Neuronal stem cell (in vitro differentiated cells): Measurements from ENCODE around the gene ITGA11.
A peak's percentile ranks its signal among the peaks of the same experiment; 100 is the strongest.

Experiments used
- DNase-seq: peaks from one replicate; pipeline ENCODE4 v3.0.0-alpha.2; 2013; ENCODE audit warnings: low spot score
- H2AFZ ChIP-seq: one replicate; pipeline ENCODE4 v1.6.1; 2013; ENCODE audit warnings: mild to moderate bottlenecking, low read length, inconsistent platforms
- H2AK5ac ChIP-seq: 2 replicates; pipeline ENCODE4 v1.6.1; 2013; ENCODE audit warnings: low read depth, mild to moderate bottlenecking, inconsistent platforms, low read length, moderate library complexity, mixed read lengths
- H2BK120ac ChIP-seq: 2 replicates; pipeline ENCODE4 v1.6.1; 2013; ENCODE audit warnings: low read depth, mild to moderate bottlenecking, inconsistent platforms, low read length, moderate library complexity, mixed read lengths
- H2BK12ac ChIP-seq: one replicate; pipeline ENCODE4 v1.6.1; 2013; ENCODE audit warnings: low read length, inconsistent platforms
- H2BK15ac ChIP-seq: 2 replicates; pipeline ENCODE4 v1.6.1; 2013; ENCODE audit warnings: mild to moderate bottlenecking, low read length, inconsistent platforms, mixed read lengths
- H2BK5ac ChIP-seq: one replicate; pipeline ENCODE4 v1.6.1; 2013; ENCODE audit warnings: inconsistent platforms, mild to moderate bottlenecking, low read length, moderate library complexity
- H3K14ac ChIP-seq: one replicate; pipeline ENCODE4 v1.6.1; 2013; ENCODE audit warnings: low read length, inconsistent platforms
- H3K18ac ChIP-seq: 2 replicates; pipeline ENCODE4 v1.6.1; 2013; ENCODE audit warnings: low read length, inconsistent platforms
- H3K23ac ChIP-seq: 2 replicates; pipeline ENCODE4 v1.6.1; 2013; ENCODE audit warnings: low read depth, mild to moderate bottlenecking, mixed read lengths, low read length, inconsistent platforms; ENCODE audit not compliant: poor library complexity
- H3K27ac ChIP-seq: replicated peaks from 3 replicates; pipeline ENCODE4 v1.5.1; 2013; ENCODE audit warnings: low read length, inconsistent platforms
- H3K27me3 ChIP-seq, 3 experiments: 2 replicates each; pipeline ENCODE4 v1.6.1; 2013; ENCODE audit warnings: low read length in 3 of 3, mild to moderate bottlenecking in 2 of 3, inconsistent platforms in 1 of 3, low read depth in 1 of 3, mixed read lengths in 1 of 3, moderate library complexity in 1 of 3; ENCODE audit not compliant: control insufficient read depth in 3 of 3, insufficient read depth in 3 of 3
- H3K36me3 ChIP-seq, 2 donors: replicated peaks in 1 of 2; 2 replicates each; pipeline ENCODE4 v1.6.1; 2013; ENCODE audit warnings: low read length in 2 of 2; ENCODE audit not compliant: control insufficient read depth in 2 of 2, insufficient read depth in 2 of 2
- H3K4ac ChIP-seq: 2 replicates; pipeline ENCODE4 v1.6.1; 2013; ENCODE audit warnings: inconsistent platforms, mild to moderate bottlenecking, low read length, moderate library complexity
- H3K4me1 ChIP-seq, 2 donors: 1 replicate in 1 of 2; 2 replicates in 1 of 2; pipeline ENCODE4 v1.6.1; 2013; ENCODE audit warnings: low read length in 2 of 2, low read depth in 1 of 2; ENCODE audit not compliant: control insufficient read depth in 2 of 2, insufficient read depth in 1 of 2
- H3K4me2 ChIP-seq: one replicate; pipeline ENCODE4 v1.6.1; 2013; ENCODE audit warnings: mild to moderate bottlenecking, low read length, inconsistent platforms; ENCODE audit not compliant: insufficient read depth, poor library complexity, severe bottlenecking
- H3K4me3 ChIP-seq, 2 donors: 2 replicates each; pipeline ENCODE4 v1.5.1; 2013; ENCODE audit warnings: low read length in 2 of 2, mild to moderate bottlenecking in 2 of 2, inconsistent platforms in 1 of 2, moderate library complexity in 1 of 2
- H3K79me1 ChIP-seq: one replicate; pipeline ENCODE4 v1.6.1; 2013; ENCODE audit warnings: low read depth, mild to moderate bottlenecking, inconsistent platforms, low read length, moderate library complexity
- H3K9ac ChIP-seq: one replicate; pipeline ENCODE4 v1.6.1; 2013; ENCODE audit warnings: mild to moderate bottlenecking, low read depth, low read length, inconsistent platforms; ENCODE audit not compliant: poor library complexity
- H3K9me3 ChIP-seq, 2 donors: replicated peaks in 1 of 2; 2 replicates each; pipeline versions ENCODE3 to v1.6.1; 2013; ENCODE audit warnings: low read length in 2 of 2, mild to moderate bottlenecking in 2 of 2, inconsistent platforms in 1 of 2, low read depth in 1 of 2, mixed read lengths in 1 of 2, moderate library complexity in 1 of 2; ENCODE audit not compliant: control insufficient read depth in 2 of 2, insufficient read depth in 1 of 2
- H4K8ac ChIP-seq: one replicate; pipeline ENCODE4 v1.6.1; 2013; ENCODE audit warnings: low read depth, mild to moderate bottlenecking, inconsistent platforms, low read length, moderate library complexity
- H4K91ac ChIP-seq: one replicate; pipeline ENCODE4 v1.6.1; 2013; ENCODE audit warnings: low read length, low read depth, mild to moderate bottlenecking, inconsistent platforms; ENCODE audit not compliant: poor library complexity
- WGBS, 2 donors: extraction: QIAGEN DNeasy Blood & Tissue Kit; methylation state at CpG; one replicate each; pipeline ENCODE4 v1.1.7; 2013; ENCODE audit warnings: missing lambda C conversion rate in 2 of 2, mixed read lengths in 1 of 2; ENCODE audit not compliant: insufficient read length in 2 of 2, insufficient replicate concordance in 1 of 2; ENCODE audit errors: extremely low coverage in 2 of 2; 5-methylcytosine and 5-hydroxymethylcytosine counted together

Gene ITGA11

DNA sequence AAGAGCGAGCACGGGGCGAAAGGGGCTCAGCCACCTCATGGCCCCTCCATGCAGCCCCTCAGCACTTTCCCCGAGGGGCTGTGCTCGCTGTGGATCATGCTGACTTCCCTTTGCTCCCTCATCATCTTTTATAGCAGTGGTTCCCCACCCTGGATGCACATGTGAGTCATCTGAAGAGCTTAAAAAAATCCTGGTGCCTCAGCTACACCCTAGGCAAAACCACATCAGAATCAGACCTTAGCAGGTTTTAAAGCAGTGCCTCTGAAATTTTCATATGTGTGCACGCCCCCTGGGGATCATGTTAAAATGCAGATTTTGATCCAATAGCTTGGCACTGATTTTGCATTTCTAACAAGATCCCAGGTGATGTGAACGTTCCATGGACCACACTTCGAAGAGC lies 103.5 kb downstream of the ITGA11 start:
- Histone ChIP-seq H2AK5ac (peak overlapping the region; percentile 14), H3K27ac (no peak overlapping the region), H2BK5ac (no peak overlapping the region), H3K4me1 (peaks cover 8 to 27% of the 10 kb centered on the region in 2 donors), H3K18ac (peak overlapping the region; percentile 12), H3K4me2 (no peak overlapping the region), H4K8ac (no peak overlapping the region), H3K79me1 (no peaks in the 10 kb centered on the region), H2AFZ (no peak overlapping the region), H3K14ac (no peak overlapping the region), H3K27me3 (peaks cover 0 to 34% (median 2%) of the 10 kb centered on the region in 3 experiments), H3K36me3 (no peaks in the 10 kb centered on the region), H3K9me3 (no peaks in the 10 kb centered on the region), H2BK12ac (no peak overlapping the region), H3K23ac (no peak overlapping the region), H4K91ac (no peak overlapping the region), H3K4ac (no peak overlapping the region), H3K4me3 (no peak overlapping the region), H2BK15ac (no peak overlapping the region), H3K9ac (no peak overlapping the region), H2BK120ac (no peak overlapping the region)
- WGBS, 2 donors = no CpG with 5 or more reads among the region's 8 CpGs
- no peak for DNase-seq

DNA sequence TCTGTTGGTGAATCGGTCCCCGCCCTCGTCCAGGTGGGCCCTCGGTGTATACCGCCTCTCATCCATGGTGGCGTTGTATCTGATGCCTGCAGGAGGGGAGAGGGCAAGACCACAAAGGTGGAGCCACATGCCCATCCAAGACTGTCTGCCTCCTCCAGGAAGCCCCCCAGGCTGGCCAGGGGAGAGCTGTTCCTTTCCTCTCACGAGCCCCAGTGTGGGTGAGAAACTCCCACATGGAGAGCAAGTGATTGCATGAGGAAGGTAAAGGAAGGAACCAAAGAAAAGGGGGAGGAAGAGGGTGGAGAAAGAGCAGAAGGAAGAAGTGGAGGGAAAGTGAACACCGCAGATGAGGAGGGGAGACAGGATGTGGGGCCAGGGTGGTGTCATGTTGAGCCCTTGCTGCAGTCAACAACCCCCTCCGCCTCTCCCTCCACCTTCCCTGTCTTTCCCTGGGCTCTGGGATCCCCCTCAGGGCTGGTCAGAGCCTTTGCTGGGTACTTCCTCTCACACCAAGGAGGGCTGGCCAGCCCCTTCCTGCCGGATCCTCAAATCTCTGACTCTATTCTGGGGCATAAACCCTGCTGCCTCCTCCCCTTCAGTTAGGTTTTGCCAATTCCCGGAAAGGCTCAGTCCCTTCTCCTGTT lies 105.1 kb downstream of the ITGA11 start:
- Histone ChIP-seq H3K9me3 (no peaks in the 10 kb centered on the region), H4K8ac (no peak overlapping the region), H4K91ac (no peak overlapping the region), H3K27ac (no peak overlapping the region), H3K4ac (peak overlapping the region; percentile 24), H3K4me3 (no peak overlapping the region), H3K9ac (no peak overlapping the region), H3K36me3 (no peaks in the 10 kb centered on the region), H2BK15ac (peak overlapping the region; percentile 42), H2AFZ (peak overlapping the region; percentile 10), H2BK120ac (peak overlapping the region; percentile 36), H3K4me1 (peaks cover 8 to 27% of the 10 kb centered on the region in 2 donors), H3K79me1 (no peaks in the 10 kb centered on the region), H3K14ac (no peak overlapping the region), H3K18ac (peak overlapping the region; percentile 21), H3K4me2 (no peak overlapping the region), H3K27me3 (peaks cover 0 to 47% (median 2%) of the 10 kb centered on the region in 3 experiments), H2BK12ac (no peak overlapping the region), H2AK5ac (no peak overlapping the region), H2BK5ac (no peak overlapping the region), H3K23ac (no peak overlapping the region)
- no peak for DNase-seq
- no CpG with 5 or more reads among the region's 11 CpGs for WGBS, 2 donors

DNA sequence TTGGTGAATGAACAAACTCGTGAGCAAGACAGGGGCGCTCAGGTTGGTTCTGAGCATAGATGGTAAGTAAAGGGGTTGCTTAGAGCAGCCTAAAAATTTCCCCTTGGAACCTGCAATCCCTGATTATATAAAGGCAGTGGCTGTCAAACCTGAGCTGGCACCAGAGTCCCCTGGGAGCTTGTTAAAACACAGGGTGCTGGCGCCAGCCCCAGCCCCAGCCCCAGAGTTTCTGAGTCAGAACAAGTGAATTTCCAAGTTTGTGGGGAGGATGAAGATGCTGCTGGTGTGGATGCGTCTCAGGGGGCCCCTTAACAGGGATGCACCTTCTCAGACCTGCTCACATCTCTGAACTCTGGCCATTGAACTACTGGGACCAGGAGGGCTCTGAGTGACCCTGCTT lies 106.2 kb downstream of the ITGA11 start:
- Histone ChIP-seq H3K9ac (no peak overlapping the region), H3K36me3 (no peaks in the 10 kb centered on the region), H3K27ac (no peak overlapping the region), H3K4ac (no peak overlapping the region), H3K4me1 (peaks cover 3 to 18% of the 10 kb centered on the region in 2 donors), H3K4me3 (no peak overlapping the region), H4K91ac (no peak overlapping the region), H2BK12ac (no peak overlapping the region), H3K79me1 (no peaks in the 10 kb centered on the region), H3K18ac (no peak overlapping the region), H2BK15ac (no peak overlapping the region), H3K23ac (no peak overlapping the region), H3K27me3 (peaks cover 0 to 54% (median 2%) of the 10 kb centered on the region in 3 experiments), H3K14ac (no peak overlapping the region), H2BK120ac (no peak overlapping the region), H2AFZ (no peak overlapping the region), H2BK5ac (no peak overlapping the region), H3K4me2 (no peak overlapping the region), H4K8ac (no peak overlapping the region), H3K9me3 (no peaks in the 10 kb centered on the region), H2AK5ac (no peak overlapping the region)
- no CpG with 5 or more reads among the region's 4 CpGs for WGBS, 2 donors
- no peak for DNase-seq

DNA sequence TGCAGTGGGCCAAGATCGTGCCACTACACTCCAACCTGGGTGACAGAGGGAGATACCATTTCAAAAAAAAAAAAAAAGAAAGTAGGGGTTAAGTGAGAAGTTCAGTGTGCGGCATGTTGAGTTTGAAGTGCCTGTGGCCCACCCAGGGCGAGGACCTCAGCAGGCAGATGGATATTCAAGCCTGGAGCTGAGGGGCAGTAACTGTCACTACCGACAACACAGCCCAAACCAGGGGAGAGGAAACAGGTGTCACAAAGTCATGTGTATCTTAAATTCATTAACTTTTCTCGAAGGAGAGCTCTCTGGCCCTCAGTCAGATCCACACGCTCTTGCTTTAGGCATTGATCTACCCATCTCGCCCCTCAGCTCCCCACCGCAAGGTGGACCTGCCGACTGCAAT lies 109.2 kb downstream of the ITGA11 start:
- no peak overlapping the region for H2BK12ac ChIP-seq
- no peak overlapping the region for H4K8ac ChIP-seq
- H4K91ac ChIP-seq = no peak overlapping the region
- DNase-seq = no peak
- no peaks in the 10 kb centered on the region for H3K9me3 ChIP-seq
- H3K9ac ChIP-seq = no peak overlapping the region
- no peaks in the 10 kb centered on the region for H3K36me3 ChIP-seq
- H3K4me3 ChIP-seq = no peak overlapping the region
- no peak overlapping the region for H3K4ac ChIP-seq
- H3K4me2 ChIP-seq = no peak overlapping the region
- no peak overlapping the region for H2AK5ac ChIP-seq
- H3K27me3 ChIP-seq = peaks cover 0 to 51% (median 0%) of the 10 kb centered on the region in 3 experiments
- WGBS, 2 donors = no CpG with 5 or more reads among the region's 9 CpGs
- no peak overlapping the region for H2BK5ac ChIP-seq
- no peak overlapping the region for H3K18ac ChIP-seq
- H3K23ac ChIP-seq = no peak overlapping the region
- H3K4me1 ChIP-seq = peaks cover 0 to 12% of the 10 kb centered on the region in 2 donors
- H3K14ac ChIP-seq = no peak overlapping the region
- H2AFZ ChIP-seq = no peak overlapping the region
- no peak overlapping the region for H2BK120ac ChIP-seq
- H3K27ac ChIP-seq = no peak overlapping the region
- no peak overlapping the region for H2BK15ac ChIP-seq
- H3K79me1 ChIP-seq = no peaks in the 10 kb centered on the region
